HepG2 (cell line): ENCODE results near the gene FAM20C. TPM values are rescaled to one million over a fixed set of nuclear protein-coding genes. Genes with fewer than 3 reads are reported as not detected.

ENCODE experiments used
- ATAC-seq: fragments of 200-7000 bp; cut with Tn5 transposase; 3 replicates; pipeline ENCODE4 v1.9.1; 2020; ENCODE audit warnings: mild to moderate bottlenecking, moderate library complexity
- BruUV-seq: library from RNA; stranded (reverse); fragments of 400-500 nt; replicated peaks from 2 replicates; lab custom pipeline; 2021; lab: Mats Ljungman, UMichigan
- CTCF ChIA-PET: fragments of 300-600 bp; formaldehyde crosslinking; extraction: SDS; loops from one replicate; lab custom pipeline; 2021; ENCODE audit warnings: low total read pairs, inconsistent platforms, low intra/inter-chr PET ratio; lab: Yijun Ruan, JAX
- POLR2A ChIA-PET: fragments of 350-600 bp; sonication (Branson Sonifier 250); formaldehyde crosslinking; loops from one replicate; lab custom pipeline; 2020; ENCODE audit warnings: antibody characterized with exemption, inconsistent platforms; lab: Yijun Ruan, JAX
- DNase-seq: peaks from one replicate; pipeline ENCODE4 v3.0.0-alpha.2; 2015; ENCODE audit warnings: low spot score
- FAIRE-seq: peaks from 3 replicates; lab custom pipeline; 2011; peaks lifted over from hg19 to GRCh38; lab: Jason Lieb, UNC
- H2AFZ ChIP-seq: one replicate; pipeline ENCODE4 v1.6.1; 2011; ENCODE audit warnings: low read length, inconsistent platforms
- H3K27ac ChIP-seq: fragments of 300-600 bp; 3 replicates; pipeline ENCODE4 v1.8.0; 2011; ENCODE audit warnings: mixed run types, mild to moderate bottlenecking, mixed read lengths, low read length, inconsistent platforms; ENCODE audit not compliant: insufficient read depth; ENCODE audit errors: extremely low read length
- H3K27me3 ChIP-seq, 2 experiments: fragments of 200-600 bp in 1 of 2; 2 replicates in 1 of 2; 3 replicates in 1 of 2; pipeline versions ENCODE4 v1.6.0 to v1.8.0; 2011; ENCODE audit warnings: low read length in 2 of 2, mild to moderate bottlenecking in 2 of 2, moderate library complexity in 2 of 2, inconsistent platforms in 1 of 2; ENCODE audit not compliant: insufficient read depth in 2 of 2, control insufficient read depth in 1 of 2
- H3K36me3 ChIP-seq, 2 experiments: fragments of 200-600 bp in 1 of 2; replicated peaks in 1 of 2; 2 replicates in 1 of 2; 3 replicates in 1 of 2; pipeline versions ENCODE4 v1.5.1 to v1.8.0; 2011; ENCODE audit warnings: low read length in 2 of 2, inconsistent platforms in 1 of 2; ENCODE audit not compliant: insufficient read depth in 2 of 2, control insufficient read depth in 1 of 2
- H3K4me1 ChIP-seq: 2 replicates; pipeline ENCODE4 v1.5.1; 2012; ENCODE audit warnings: low read length, inconsistent platforms; ENCODE audit not compliant: insufficient read depth
- H3K4me2 ChIP-seq: 2 replicates; pipeline ENCODE4 v1.6.0; 2011; ENCODE audit warnings: low read depth, low read length, inconsistent platforms
- H3K4me3 ChIP-seq, 3 experiments: fragments of 200-600 bp in 1 of 3; sonication (generic), shearing (Covaris generic) in 1 of 3; replicated peaks in 1 of 3; 2 replicates each; pipeline ENCODE4 v1.5.1; 2011 to 2016; ENCODE audit warnings: low read length in 3 of 3, inconsistent platforms in 2 of 3, low read depth in 2 of 3, mild to moderate bottlenecking in 2 of 3, control low read depth in 1 of 3, mixed read lengths in 1 of 3; ENCODE audit not compliant: insufficient read depth in 1 of 3
- H3K79me2 ChIP-seq: one replicate; pipeline ENCODE4 v1.6.1; 2011; ENCODE audit warnings: low read length, inconsistent platforms; ENCODE audit not compliant: insufficient read depth
- H3K9ac ChIP-seq: 2 replicates; pipeline ENCODE4 v1.6.0; 2011; ENCODE audit warnings: mild to moderate bottlenecking, low read depth, low read length, inconsistent platforms; ENCODE audit not compliant: insufficient read depth
- H3K9me3 ChIP-seq: 2 replicates; pipeline ENCODE4 v1.5.1; 2012; ENCODE audit warnings: mild to moderate bottlenecking, low read length
- H4K20me1 ChIP-seq: 2 replicates; pipeline ENCODE4 v1.6.0; 2011; ENCODE audit warnings: inconsistent platforms, mild to moderate bottlenecking, low read length, moderate library complexity; ENCODE audit not compliant: insufficient read depth
- AGO2 ChIP-seq: fragments of 200-400 bp; formaldehyde crosslinking; optimal IDR thresholded peaks from 2 replicates; pipeline ENCODE3; 2017; ENCODE audit warnings: mild to moderate bottlenecking, low read depth, low read length, moderate library complexity
- GPN1 ChIP-seq: sonication (generic); formaldehyde crosslinking; IDR thresholded peaks from 2 replicates; pipeline ENCODE4 v1.5.1; 2020; ENCODE audit warnings: missing genetic modification reagents, borderline replicate concordance
- ZSCAN21 ChIP-seq: sonication (generic); formaldehyde crosslinking; IDR thresholded peaks from 2 replicates; pipeline ENCODE4 v1.8.0; 2022; ENCODE audit warnings: mild to moderate bottlenecking, missing genetic modification reagents, moderate library complexity, borderline replicate concordance
- ZSCAN31 ChIP-seq: sonication (generic); formaldehyde crosslinking; IDR thresholded peaks from 2 replicates; pipeline ENCODE4 v1.5.0; 2020; ENCODE audit warnings: low read depth, mild to moderate bottlenecking, missing genetic modification reagents
- WGBS: methylation state at CpG from one replicate; pipeline ENCODE4 v1.1.6; 2017; ENCODE audit warnings: low lambda C conversion rate; 5-methylcytosine and 5-hydroxymethylcytosine counted together
- in situ Hi-C: cut with HindIII; loops from 2 replicates; pipeline ENCODE4 v1.10.0; 2017; ENCODE audit warnings: low pct_unique_long_range_greater_than_20kb; ENCODE audit not compliant: extremely low pct_ligation_motif_present
- intact Hi-C: fragments of 100-400 bp; cut with micrococcal nuclease; formaldehyde crosslinking; loops from one replicate; pipeline ENCODE4 v1.10.0; 2022; ENCODE audit not compliant: unreplicated experiment
- polyA plus RNA-seq, 8 experiments: library from polyadenylated mRNA; depleted of rRNA in 3 of 8; stranded (reverse) in 7 of 8; unstranded in 1 of 8; fragments of >200 nt; fragmentation: Illumina TruSeq in 4 of 8; extraction: Trizol in 4 of 8; gene quantifications; 2 replicates each; pipeline versions ENCODE4 v1.2.1 to v1.2.3, GENCODE V29; 2011 to 2016; ENCODE audit warnings: low read depth in 4 of 8, missing spikeins in 1 of 8, mixed read lengths in 1 of 8; ENCODE audit not compliant: insufficient read depth in 1 of 8
- total RNA-seq, 5 experiments: library from RNA; depleted of rRNA; stranded (reverse); fragments of >200 nt; fragmentation: Illumina TruSeq; extraction: Trizol; gene quantifications; 2 replicates each; pipeline ENCODE4 v1.2.3, GENCODE V29; 2016; ENCODE audit warnings: low read depth in 1 of 5
- TF ChIP-seq, protein P1 (sequence below): sonication (generic); formaldehyde crosslinking; IDR thresholded peaks from 2 replicates; pipeline ENCODE4 v1.4.0; 2020; ENCODE audit warnings: mild to moderate bottlenecking, missing genetic modification reagents, borderline replicate concordance

Gene FAM20C
- total and polyA plus RNA-seq, 2 of the 13 experiments (the other 11 are each of a cell fraction or from before 2014, with no cell fraction given) = 11.9 to 19.9 TPM

DNA sequence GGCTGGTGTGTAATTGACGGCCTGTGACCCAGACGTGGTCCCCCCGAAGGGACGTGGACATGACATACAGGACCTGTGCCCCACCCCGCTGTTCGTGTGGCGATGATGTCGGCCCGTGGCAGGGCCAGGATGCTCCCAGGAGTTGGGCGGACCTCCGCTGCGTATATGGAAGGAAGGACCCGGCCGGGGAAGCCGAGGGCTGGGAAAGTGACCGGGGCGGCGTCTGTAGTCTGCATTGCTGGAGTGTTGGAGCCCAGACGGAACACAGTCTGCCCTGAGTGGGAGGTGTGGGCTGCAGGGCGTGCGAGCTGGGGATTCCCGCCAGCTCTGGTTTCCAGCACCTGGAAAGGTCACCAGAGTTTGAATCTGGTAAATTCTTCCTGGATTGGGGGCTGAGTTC, 52.6 kb downstream of the FAM20C start:
- no peak for ATAC-seq
- Histone ChIP-seq H2AFZ (no peak overlapping the region), H3K79me2 (no peaks in the 10 kb centered on the region), H3K9ac (no peak overlapping the region), H3K9me3 (no peaks in the 10 kb centered on the region), H3K4me2 (no peak overlapping the region), H3K36me3 (peaks cover 17 to 55% of the 10 kb centered on the region in 2 experiments; a peak in 4 of 5 replicates), H3K27me3 (no peaks in the 10 kb centered on the region), H4K20me1 (no peaks in the 10 kb centered on the region), H3K4me3 (no peak overlapping the region), H3K27ac (no peak overlapping the region), H3K4me1 (no peaks in the 10 kb centered on the region)
- CTCF ChIA-PET = no interaction called here
- POLR2A ChIA-PET = no interaction called here
- in situ Hi-C loops (no loop called here), intact Hi-C loops (no loop called here)
- no peak for FAIRE-seq
- 97% methylated on average over 22 of the region's 22 CpGs for WGBS
- no peak for DNase-seq
- BruUV-seq = no TSS peak
- TF ChIP-seq ZSCAN31 (CRISPR knock-in tag) = no peak
- TF ChIP-seq AGO2 = peak; percentile 30
- TF ChIP-seq ZSCAN21 = no peak
- no peak for TF ChIP-seq GPN1 (CRISPR knock-in tag)

- TF ChIP-seq AGO2 = peak; percentile 34
- TF ChIP-seq, protein P1, sequence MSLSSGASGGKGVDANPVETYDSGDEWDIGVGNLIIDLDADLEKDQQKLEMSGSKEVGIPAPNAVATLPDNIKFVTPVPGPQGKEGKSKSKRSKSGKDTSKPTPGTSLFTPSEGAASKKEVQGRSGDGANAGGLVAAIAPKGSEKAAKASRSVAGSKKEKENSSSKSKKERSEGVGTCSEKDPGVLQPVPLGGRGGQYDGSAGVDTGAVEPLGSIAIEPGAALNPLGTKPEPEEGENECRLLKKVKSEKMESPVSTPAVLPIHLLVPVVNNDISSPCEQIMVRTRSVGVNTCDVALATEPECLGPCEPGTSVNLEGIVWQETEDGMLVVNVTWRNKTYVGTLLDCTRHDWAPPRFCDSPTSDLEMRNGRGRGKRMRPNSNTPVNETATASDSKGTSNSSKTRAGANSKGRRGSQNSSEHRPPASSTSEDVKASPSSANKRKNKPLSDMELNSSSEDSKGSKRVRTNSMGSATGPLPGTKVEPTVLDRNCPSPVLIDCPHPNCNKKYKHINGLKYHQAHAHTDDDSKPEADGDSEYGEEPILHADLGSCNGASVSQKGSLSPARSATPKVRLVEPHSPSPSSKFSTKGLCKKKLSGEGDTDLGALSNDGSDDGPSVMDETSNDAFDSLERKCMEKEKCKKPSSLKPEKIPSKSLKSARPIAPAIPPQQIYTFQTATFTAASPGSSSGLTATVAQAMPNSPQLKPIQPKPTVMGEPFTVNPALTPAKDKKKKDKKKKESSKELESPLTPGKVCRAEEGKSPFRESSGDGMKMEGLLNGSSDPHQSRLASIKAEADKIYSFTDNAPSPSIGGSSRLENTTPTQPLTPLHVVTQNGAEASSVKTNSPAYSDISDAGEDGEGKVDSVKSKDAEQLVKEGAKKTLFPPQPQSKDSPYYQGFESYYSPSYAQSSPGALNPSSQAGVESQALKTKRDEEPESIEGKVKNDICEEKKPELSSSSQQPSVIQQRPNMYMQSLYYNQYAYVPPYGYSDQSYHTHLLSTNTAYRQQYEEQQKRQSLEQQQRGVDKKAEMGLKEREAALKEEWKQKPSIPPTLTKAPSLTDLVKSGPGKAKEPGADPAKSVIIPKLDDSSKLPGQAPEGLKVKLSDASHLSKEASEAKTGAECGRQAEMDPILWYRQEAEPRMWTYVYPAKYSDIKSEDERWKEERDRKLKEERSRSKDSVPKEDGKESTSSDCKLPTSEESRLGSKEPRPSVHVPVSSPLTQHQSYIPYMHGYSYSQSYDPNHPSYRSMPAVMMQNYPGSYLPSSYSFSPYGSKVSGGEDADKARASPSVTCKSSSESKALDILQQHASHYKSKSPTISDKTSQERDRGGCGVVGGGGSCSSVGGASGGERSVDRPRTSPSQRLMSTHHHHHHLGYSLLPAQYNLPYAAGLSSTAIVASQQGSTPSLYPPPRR = no peak
- no peaks in the 10 kb centered on the region for H3K4me1 ChIP-seq
- H3K36me3 ChIP-seq = peaks cover 19 to 62% of the 10 kb centered on the region in 2 experiments; a peak in 4 of 5 replicates
- FAIRE-seq (no peak), ATAC-seq (no peak; the same call in 1 of the 3 replicates), DNase-seq (no peak)
- no peaks in the 10 kb centered on the region for H3K9me3 ChIP-seq
- H3K27me3 ChIP-seq = no peaks in the 10 kb centered on the region
- H3K9ac ChIP-seq = no peak overlapping the region
- BruUV-seq = no TSS peak
- ChIA-PET POLR2A (no interaction called here), CTCF (no interaction called here)
- no peak overlapping the region for H3K4me2 ChIP-seq
- H2AFZ ChIP-seq = no peak overlapping the region
- 97% methylated on average over 17 of the region's 36 CpGs for WGBS
- H3K4me3 ChIP-seq = no peak overlapping the region
- intact Hi-C loops = no loop called here
- H4K20me1 ChIP-seq = no peaks in the 10 kb centered on the region
- in situ Hi-C loops = no loop called here
- no peaks in the 10 kb centered on the region for H3K79me2 ChIP-seq
- no peak overlapping the region for H3K27ac ChIP-seq
Measured at GRCh38 chr7:245574-246295, 53.4 kb downstream of the FAM20C start.
